AG04449 (cell line): ENCODE data around the gene CNTN5.

ENCODE experiments used
- CTCF ChIA-PET: fragments of 350-600 bp; formaldehyde crosslinking; extraction: SDS; loops from one replicate; lab custom pipeline; 2021; ENCODE audit warnings: antibody characterized with exemption; lab: Yijun Ruan, JAX
- POLR2A ChIA-PET: fragments of 400-600, 350-600 bp; formaldehyde crosslinking; extraction: SDS; loops from one replicate; lab custom pipeline; 2020; ENCODE audit warnings: antibody characterized with exemption, inconsistent platforms; lab: Yijun Ruan, JAX
- DNase-seq: peaks from one replicate; pipeline ENCODE4 v3.0.0-alpha.2; 2010; ENCODE audit warnings: low read depth, low spot score
- H3K4me3 ChIP-seq: 2 replicates; pipeline ENCODE4 v1.5.1; 2011; ENCODE audit warnings: low read depth, mild to moderate bottlenecking, control low read depth, low read length
- CTCF ChIP-seq: IDR thresholded peaks from one replicate; pipeline ENCODE4 v1.5.1; 2011; ENCODE audit warnings: mild to moderate bottlenecking, moderate library complexity, low read length, control low read depth, inconsistent platforms; ENCODE audit not compliant: insufficient read depth; ENCODE audit errors: missing control alignments

The CNTN5 gene

GRCh38 chr11:99918761-99919160 lies 898.0 kb downstream of the CNTN5 start:
- ChIA-PET POLR2A (no interaction called here), CTCF (no interaction called here)
- no peak for TF ChIP-seq CTCF
- no peak for DNase-seq
- H3K4me3 ChIP-seq = no peak overlapping the region

GRCh38 chr11:99920956-99921355 lies 900.2 kb downstream of the CNTN5 start:
- ChIA-PET POLR2A (no interaction called here), CTCF (no interaction called here)
- no peak for TF ChIP-seq CTCF
- DNase-seq = no peak
- H3K4me3 ChIP-seq = no peak overlapping the region

- no peak for TF ChIP-seq CTCF
- H3K4me3 ChIP-seq = no peak overlapping the region
- POLR2A ChIA-PET = no interaction called here
- CTCF ChIA-PET = no interaction called here
- no peak for DNase-seq
Observed at GRCh38 chr11:99925968-99926367, 905.2 kb downstream of the CNTN5 start.

- POLR2A ChIA-PET = no interaction called here
- no peak for DNase-seq
- no peak overlapping the region for H3K4me3 ChIP-seq
- no peak for TF ChIP-seq CTCF
- CTCF ChIA-PET = no interaction called here
Observed at GRCh38 chr11:99932684-99933083, 911.9 kb downstream of the CNTN5 start.

GRCh38 chr11:99934008-99934407 lies 913.3 kb downstream of the CNTN5 start:
- ChIA-PET CTCF (no interaction called here), POLR2A (no interaction called here)
- TF ChIP-seq CTCF = no peak
- no peak for DNase-seq
- H3K4me3 ChIP-seq = no peak overlapping the region

- CTCF ChIA-PET = no interaction called here
- POLR2A ChIA-PET = no interaction called here
- no peak for TF ChIP-seq CTCF
- no peak for DNase-seq
- no peak overlapping the region for H3K4me3 ChIP-seq
Observed at GRCh38 chr11:99937330-99937729, 916.6 kb downstream of the CNTN5 start.
